ENCODE measurements around the gene PCSK5. TPM values are rescaled to one million over a fixed set of nuclear protein-coding genes. Genes with fewer than 3 reads are reported as not detected.

The PCSK5 gene
- total and polyA plus RNA-seq, 2 donors (not counting 3 experiments of a cell fraction or from before 2014, with no cell fraction given), result 2.6 to 4.8 TPM

- H2AFZ ChIP-seq (ENCODE audit: low read depth, low read length), result no peak overlapping the region
- no peak for FAIRE-seq
- no peak overlapping the region for H3K4me2 ChIP-seq (ENCODE audit: insufficient read depth, low read length)
- H3K36me3 ChIP-seq (ENCODE audit: control insufficient read depth in 2 of 2, extremely low read depth in 1 of 2, insufficient read depth in 2 of 2, low read length in 2 of 2), result no peaks in the 10 kb centered on the region
- H3K4me3 ChIP-seq (replicated peaks in 1 of 3; ENCODE audit: insufficient read depth in 1 of 3, low read depth in 1 of 3, low read length in 3 of 3), result no peak overlapping the region
- no peak overlapping the region for H3K9ac ChIP-seq (replicated peaks; ENCODE audit: extremely low read depth, insufficient read depth, low read length)
- dilution Hi-C loops (cut with MboI; ENCODE audit: extremely low pct_ligation_motif_present, low sequenced_read_pairs) (no loop called here), intact Hi-C loops (cut with micrococcal nuclease) (no loop called here)
- H3K9me3 ChIP-seq (replicated peaks; ENCODE audit: control insufficient read depth, insufficient read depth, low read length), result no peaks in the 10 kb centered on the region
- no peaks in the 10 kb centered on the region for H4K20me1 ChIP-seq (replicated peaks; ENCODE audit: control insufficient read depth, extremely low read depth, insufficient read depth, low read length)
- POLR2A ChIA-PET, result no interaction called here
- no peak for DNase-seq (ENCODE audit: low read depth, low spot score)
- TF ChIP-seq POLR2AphosphoS5 (IDR thresholded peaks at IDR 0.05; ENCODE audit: insufficient read depth, low read depth, low read length) (no peak), JUN (IDR thresholded peaks at IDR 0.05; ENCODE audit: borderline replicate concordance, insufficient read depth, insufficient read length, low read depth) (no peak), GATA2 (IDR thresholded peaks at IDR 0.05; ENCODE audit: insufficient read depth, insufficient read length, low read depth, low read length) (no peak), POLR2A (IDR thresholded peaks at IDR 0.05; ENCODE audit: low read depth, low read length) (no peak), FOS (IDR thresholded peaks at IDR 0.05; ENCODE audit: borderline replicate concordance, insufficient read depth, low read length) (no peak), MAX (IDR thresholded peaks at IDR 0.05; ENCODE audit: insufficient read depth, insufficient read length) (no peak), MYC (IDR thresholded peaks at IDR 0.05; ENCODE audit: low read depth, low read length) (no peak), EZH2 (IDR thresholded peaks at IDR 0.05; ENCODE audit: borderline replicate concordance, low read depth, low read length, severe bottlenecking) (no peak), CTCF (IDR thresholded peaks at IDR 0.05; ENCODE audit: extremely low read depth in 1 of 2, insufficient read depth in 1 of 2, low read depth in 1 of 2, low read length in 2 of 2) (no peak)
- CTCF ChIA-PET, result no interaction called here
- no peaks in the 10 kb centered on the region for H3K27me3 ChIP-seq (ENCODE audit: control insufficient read depth in 2 of 2, insufficient read depth in 2 of 2, low read length in 2 of 2)
- no peak overlapping the region for H3K27ac ChIP-seq (ENCODE audit: insufficient read depth, low read depth, low read length)
- no peaks in the 10 kb centered on the region for H3K79me2 ChIP-seq (ENCODE audit: control insufficient read depth, insufficient read depth, low read length)
- H3K9me1 ChIP-seq (replicated peaks; ENCODE audit: control insufficient read depth, extremely low read depth, insufficient read depth, low read length), result no peaks in the 10 kb centered on the region
- BruUV-seq (replicated peaks), result no TSS peak
- H3K4me1 ChIP-seq (ENCODE audit: control insufficient read depth, extremely low read depth, insufficient read depth, low read length), result no peaks in the 10 kb centered on the region
Measured at GRCh38 chr9:76037587-76038225, 147.2 kb downstream of the PCSK5 start.
